HPDE6-E6E7 (cell line): ENCODE measurements around the gene FANCE.
A peak's percentile ranks its signal among the peaks of the same experiment; 100 is the strongest.

Experiments used
- DNase-seq: peaks from one replicate; pipeline ENCODE4 v3.0.0; 2011; ENCODE audit warnings: missing footprints; ENCODE audit errors: extremely low spot score

The FANCE gene, protein sequence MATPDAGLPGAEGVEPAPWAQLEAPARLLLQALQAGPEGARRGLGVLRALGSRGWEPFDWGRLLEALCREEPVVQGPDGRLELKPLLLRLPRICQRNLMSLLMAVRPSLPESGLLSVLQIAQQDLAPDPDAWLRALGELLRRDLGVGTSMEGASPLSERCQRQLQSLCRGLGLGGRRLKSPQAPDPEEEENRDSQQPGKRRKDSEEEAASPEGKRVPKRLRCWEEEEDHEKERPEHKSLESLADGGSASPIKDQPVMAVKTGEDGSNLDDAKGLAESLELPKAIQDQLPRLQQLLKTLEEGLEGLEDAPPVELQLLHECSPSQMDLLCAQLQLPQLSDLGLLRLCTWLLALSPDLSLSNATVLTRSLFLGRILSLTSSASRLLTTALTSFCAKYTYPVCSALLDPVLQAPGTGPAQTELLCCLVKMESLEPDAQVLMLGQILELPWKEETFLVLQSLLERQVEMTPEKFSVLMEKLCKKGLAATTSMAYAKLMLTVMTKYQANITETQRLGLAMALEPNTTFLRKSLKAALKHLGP

GRCh38 chr6:35452183-35453090 lies at the start of gene FANCE:
Gene FANCE (plus strand): TSS chr6:35452338. CDS start chr6:35452546, 208 bp downstream.
- peak; percentile 71 for DNase-seq

- no peak for DNase-seq
Measured at GRCh38 chr6:35402856-35403191, 49.3 kb upstream of the FANCE start.

DNA sequence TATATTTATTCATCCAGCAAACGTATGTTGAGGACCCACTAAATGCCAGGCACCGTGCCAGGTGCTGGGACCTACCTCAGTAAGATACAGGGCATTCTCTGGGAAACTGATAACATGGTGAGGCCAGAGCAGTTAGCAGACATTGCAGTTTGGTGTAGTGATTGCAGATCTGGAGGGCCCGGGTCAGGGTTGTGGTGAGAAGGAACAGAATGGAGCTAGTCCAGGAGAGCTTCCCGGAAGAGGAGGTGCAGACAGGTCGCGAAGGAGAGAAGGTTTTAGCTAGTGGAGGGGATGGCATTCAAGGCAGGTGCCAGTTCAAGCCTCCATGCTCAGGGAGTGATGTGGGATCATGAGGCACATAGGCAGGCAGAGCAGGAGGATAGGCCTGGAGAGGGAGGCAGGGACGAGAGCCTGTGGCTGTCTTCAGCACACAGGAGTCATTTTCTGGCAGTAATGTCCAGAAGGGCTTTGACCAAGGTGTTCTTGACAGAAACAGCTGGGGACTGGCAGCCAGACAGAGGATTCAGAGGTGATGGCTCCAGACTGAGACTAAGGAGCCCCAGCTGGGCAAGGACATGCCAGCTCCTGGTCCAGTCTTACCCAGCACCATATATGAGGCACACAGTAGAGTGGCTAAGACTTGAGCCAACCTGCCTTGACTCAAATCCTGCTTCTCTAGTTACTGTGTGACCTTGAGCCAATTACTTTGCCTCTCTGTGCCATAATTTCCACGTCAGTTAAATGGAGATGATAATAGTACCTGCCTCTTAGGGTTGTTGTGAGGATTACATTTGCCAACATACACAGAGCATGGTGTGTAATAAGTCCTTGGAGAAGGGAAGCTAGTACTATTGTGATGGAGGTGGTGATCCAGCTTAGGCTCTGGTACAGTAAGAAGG lies 48.3 kb upstream of the FANCE start:
- no peak for DNase-seq

DNA sequence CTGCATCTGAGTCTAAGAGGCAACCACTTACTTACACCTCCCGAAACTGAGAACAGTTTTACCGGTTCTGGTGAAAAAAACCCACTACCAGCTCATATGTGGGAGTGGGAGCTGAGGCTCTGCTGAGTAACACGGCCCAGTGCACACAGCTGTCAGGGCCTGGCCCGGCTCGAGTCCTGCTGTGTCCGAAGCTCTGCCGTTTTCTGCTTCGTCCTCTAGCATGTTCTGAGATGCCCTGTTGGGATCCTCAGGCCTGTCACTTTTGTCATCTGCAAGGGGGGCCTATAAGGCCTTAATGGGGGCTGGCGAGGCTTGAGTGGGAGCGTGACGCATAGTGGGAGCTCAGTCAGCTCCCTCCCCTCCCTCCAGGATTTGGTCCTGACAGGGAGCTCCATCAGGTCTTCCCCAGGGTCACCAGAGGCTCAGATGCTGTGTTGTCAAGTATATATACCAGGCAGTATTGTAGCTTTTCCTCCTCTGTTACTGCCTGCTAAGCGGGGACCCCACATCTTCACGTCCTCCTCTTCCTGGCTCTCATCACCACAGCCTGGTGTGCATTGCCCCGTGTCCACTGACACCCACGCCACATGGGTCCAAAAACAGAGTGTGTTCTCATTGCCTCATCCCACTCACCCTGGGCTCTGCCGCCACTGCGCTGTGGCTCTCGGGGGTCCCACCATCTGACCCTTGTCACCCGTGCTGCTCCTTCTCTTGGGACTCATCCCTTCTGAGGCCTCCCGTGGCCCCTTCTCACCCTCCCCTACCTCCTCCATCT lies 45.2 kb upstream of the FANCE start:
- DNase-seq = no peak

DNA sequence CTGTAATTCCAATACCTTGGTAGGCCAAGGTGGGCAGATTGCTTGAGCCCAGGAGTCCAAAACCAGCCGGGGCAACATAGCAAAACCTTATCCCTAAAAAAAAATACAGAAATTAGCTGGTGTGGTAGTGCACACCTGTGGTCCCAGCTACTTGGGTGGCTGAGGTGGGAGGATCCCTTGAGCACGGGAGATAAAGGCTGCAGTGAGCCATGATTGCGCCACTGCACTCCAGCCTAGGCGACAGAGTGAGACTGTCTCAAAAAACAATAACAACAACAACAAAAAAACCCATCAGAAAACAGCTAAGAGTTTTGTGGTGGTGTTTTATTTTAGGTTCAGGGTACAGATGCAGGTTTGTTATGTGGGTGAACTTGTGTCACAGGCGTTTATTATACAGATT lies 42.9 kb upstream of the FANCE start:
- DNase-seq = no peak

GRCh38 chr6:35410131-35410530 lies 42.0 kb upstream of the FANCE start:
- no peak for DNase-seq

GRCh38 chr6:35411066-35411465 lies 41.1 kb upstream of the FANCE start:
- DNase-seq = no peak

DNA sequence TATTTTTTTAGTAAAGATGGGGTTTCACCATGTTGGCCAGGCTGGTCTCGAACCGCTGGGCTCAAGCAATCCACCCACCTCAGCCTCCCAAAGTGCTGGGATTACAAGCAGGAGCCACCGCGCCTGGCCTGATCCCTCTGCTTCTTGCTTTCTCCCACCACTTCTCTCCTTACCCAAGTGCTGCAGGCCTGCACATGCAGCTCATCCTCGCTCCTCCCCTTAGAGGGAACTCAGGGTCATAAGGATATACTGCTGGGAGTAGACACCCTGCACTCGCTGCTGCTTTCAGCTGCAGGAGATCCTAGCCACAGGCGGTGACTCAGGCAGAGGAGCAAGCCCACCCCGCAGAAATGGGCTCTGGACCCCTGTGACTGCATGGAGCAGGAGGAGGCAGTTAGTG lies 40.0 kb upstream of the FANCE start:
- no peak for DNase-seq

DNA sequence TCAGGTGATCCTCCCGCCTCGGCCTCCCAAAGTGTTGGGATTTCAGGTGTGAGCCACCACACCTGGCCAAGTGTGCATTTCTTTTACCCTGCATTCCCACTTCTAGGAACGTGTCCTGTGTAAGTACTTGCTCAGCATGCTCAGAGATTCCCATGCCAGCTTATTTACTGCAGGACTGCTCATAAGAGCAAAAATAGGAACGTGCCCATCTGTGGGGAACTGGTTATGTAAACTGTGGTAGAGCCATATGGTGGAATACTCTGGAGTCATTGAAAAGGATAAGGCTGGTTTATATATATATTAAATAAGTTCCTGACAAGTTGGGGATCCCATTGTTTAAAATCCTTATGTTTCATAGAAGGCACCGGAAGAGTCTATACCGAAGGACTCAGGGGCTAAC lies 38.2 kb upstream of the FANCE start:
- DNase-seq = no peak

DNA sequence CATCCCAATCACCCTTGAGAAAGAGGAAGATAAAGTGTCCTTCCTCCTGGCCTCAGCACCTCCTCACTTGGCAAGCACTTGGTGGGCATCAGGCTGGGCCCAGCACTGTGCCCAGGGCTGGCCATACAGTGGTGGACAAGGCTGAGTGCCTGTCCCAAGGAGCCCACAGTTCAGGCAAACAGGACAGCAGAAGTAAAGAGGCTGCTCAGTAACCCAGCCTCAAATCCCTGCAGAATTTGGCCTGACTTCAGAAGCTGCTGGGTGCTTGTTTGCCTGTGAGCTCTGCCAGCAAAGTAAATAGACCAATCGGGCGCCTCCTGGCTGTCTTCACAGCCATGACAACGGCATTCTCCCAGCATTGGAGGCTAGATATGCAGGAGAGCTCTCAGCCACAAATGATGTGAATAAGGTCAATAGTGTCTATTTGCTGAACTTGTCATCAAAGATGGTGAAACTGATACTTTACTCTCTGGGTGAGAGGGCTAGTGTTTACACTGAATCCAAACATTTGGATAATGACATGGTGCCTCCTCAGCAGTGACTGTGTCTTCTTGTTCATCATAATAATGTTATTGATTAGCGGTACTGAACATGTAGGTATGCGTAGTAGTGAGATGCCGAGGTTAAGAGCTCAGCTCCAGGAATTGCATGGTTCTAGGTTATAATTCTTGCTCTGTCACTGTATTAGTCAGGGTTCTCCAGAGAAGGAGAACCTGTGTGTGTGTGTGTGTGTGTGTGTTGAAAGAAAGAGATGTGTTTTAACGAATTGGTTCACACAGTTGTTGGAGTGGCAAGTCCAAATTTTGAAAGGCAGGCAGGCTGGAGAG lies 36.9 kb upstream of the FANCE start:
- peak; percentile 37 for DNase-seq

DNA sequence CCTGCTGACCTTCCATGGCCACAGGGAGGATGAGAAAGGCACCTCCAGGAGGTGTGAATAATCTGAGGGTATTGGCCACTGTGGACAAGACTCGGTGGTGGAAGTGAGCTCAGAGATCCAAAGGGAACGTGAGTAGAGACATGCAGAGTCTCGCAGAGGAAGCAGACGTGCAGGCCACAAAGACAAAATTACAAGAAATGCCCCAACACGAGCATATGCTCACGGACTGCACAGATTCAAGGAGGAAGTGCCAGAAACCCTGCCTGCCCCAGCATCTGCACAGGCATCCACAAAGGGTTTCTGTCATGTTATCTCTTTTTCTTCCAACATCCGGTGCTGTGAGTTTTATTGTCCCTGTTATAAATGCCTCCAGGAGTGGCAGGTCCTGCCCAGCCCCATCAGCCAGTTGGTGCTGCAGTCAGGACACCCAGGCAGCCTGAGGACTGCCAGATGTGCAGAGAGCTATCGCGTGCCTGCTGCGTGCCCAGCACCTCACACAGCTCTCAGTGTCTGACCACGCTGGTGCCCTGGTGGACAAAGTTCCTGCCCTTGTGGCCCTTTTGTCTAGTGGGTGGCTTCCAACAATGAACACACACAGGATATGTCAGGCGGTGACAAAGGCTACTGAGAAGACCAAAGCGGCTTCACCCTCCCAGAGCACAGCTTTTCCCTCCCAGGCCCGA lies 34.0 kb upstream of the FANCE start:
- no peak for DNase-seq

DNA sequence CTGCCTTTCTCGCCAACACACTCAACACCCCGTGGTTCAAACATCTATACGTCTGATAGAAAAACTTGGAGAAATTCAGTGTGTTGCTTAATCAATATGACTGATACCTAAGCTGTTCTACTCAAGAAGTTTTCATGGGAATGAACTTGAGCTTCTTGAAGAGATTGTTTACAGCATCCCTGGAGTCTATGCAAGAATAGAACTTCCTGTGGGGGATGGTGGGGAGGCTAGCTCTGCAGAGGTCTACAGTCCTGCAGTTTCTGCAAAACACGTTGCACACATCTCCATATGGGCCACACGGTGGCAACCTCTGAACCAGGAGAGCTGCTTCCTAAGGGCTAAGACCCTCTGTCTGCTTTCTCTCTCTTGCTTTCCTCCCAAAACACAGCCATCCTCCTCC lies 32.7 kb upstream of the FANCE start:
- DNase-seq = no peak

GRCh38 chr6:35419961-35420360 lies 32.2 kb upstream of the FANCE start:
- no peak for DNase-seq

DNA sequence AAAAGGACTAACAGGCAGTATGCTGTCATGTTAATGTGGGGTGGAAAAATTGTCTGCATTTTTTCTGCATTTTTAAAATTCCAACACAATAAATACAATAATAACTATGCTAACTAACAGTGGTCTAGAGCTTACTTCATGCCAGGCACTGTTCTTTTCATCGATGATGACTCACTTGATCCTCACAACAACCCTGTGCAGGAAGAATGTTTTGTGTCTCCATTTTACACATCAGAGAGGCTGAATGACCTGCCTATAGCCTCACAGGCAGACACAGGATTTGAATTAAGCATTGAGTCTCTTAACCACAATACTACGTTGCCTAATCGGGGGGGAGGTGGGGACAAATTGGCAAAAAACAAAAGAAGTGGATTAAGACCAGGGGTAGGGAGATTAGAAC lies 26.9 kb upstream of the FANCE start:
- peak; percentile 48 for DNase-seq

GRCh38 chr6:35426074-35426473 lies 26.1 kb upstream of the FANCE start:
- DNase-seq = no peak

DNA sequence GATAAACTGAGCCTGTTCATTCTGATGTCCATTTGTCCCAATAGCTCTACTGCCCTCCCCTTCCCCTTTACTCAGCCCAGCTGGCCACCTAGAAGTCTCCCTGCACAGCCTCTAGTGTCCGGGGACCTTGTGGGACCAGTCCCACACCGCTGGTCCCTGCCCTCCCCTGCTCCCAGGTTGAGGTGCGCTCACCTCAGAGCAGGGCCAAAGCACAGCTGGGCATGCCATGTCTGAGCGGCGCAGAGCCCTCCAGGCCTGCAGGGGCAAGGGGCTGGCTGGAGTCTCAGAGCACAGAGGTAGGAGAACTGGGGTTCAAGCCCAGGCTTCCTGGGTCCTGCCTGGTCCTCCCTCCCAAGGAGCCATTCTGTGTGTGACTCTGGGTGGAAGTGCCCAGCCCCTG lies 24.7 kb upstream of the FANCE start:
- DNase-seq = no peak

- DNase-seq = peak; percentile 33
Measured at GRCh38 chr6:35427851-35428321, 24.3 kb upstream of the FANCE start.

- no peak for DNase-seq
Measured at GRCh38 chr6:35428421-35429149, 23.6 kb upstream of the FANCE start.

DNA sequence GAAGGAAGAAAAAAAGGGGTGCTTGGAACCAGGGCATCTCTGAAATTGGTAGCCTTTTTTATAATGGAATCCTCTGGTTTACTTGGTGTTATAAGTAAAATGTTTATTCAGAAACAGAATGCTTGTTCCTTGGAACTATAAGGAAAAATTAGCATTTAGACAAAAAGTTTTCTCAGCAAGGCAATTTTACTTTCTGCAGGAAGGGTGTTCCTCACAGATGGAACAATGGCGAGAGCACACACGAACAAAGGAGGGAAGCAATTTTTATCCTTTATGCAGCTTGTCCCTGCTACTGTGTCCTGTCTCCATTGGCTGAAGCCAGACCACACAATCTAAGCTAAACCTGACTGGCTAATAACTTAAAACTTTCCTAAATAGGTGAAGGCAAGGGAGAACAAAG lies 22.7 kb upstream of the FANCE start:
- no peak for DNase-seq
